ENCODE data around the gene ACP2.
A peak's percentile ranks its signal among the peaks of the same experiment; 100 is the strongest.

Gene ACP2

GRCh38 chr11:47248664-47249377 is at the start of gene ACP2:
TSS of gene ACP2 (minus strand) at chr11:47248814. CDS start at chr11:47248789, 25 bp downstream.
- peak within 1 kb of the TSS; percentile 97 for H3K4me3 ChIP-seq (ENCODE audit: low read length)
- H3K36me3 ChIP-seq (ENCODE audit: insufficient read depth, low read depth, low read length): peaks cover 23% of the 10 kb centered on the region
- H3K9me3 ChIP-seq (ENCODE audit: insufficient read depth, low read depth, low read length): no peaks in the 10 kb centered on the region
- peak within 1 kb of the TSS; percentile 66 for H3K27ac ChIP-seq (ENCODE audit: low read length)
- peak within 1 kb of the TSS; percentile 94 for H3K9ac ChIP-seq (ENCODE audit: low read depth, low read length)
- no peaks in the 10 kb centered on the region for H3K27me3 ChIP-seq (ENCODE audit: insufficient read depth, low read length)
- no peaks in the 10 kb centered on the region for H3K4me1 ChIP-seq (ENCODE audit: insufficient read depth, low read length)

GRCh38 chr11:47296045-47296444 is 47.4 kb upstream of the ACP2 start:
- H3K27me3 ChIP-seq (ENCODE audit: insufficient read depth, low read length): no peaks in the 10 kb centered on the region
- peaks cover 82% of the 10 kb centered on the region for H3K36me3 ChIP-seq (ENCODE audit: insufficient read depth, low read depth, low read length)
- H3K27ac ChIP-seq (ENCODE audit: low read length): no peak overlapping the region
- H3K9ac ChIP-seq (ENCODE audit: low read depth, low read length): no peak overlapping the region
- H3K4me1 ChIP-seq (ENCODE audit: insufficient read depth, low read length): no peaks in the 10 kb centered on the region
- no peaks in the 10 kb centered on the region for H3K9me3 ChIP-seq (ENCODE audit: insufficient read depth, low read depth, low read length)
- H3K4me3 ChIP-seq (ENCODE audit: low read length): no peak overlapping the region

- Histone ChIP-seq H3K27ac (ENCODE audit: low read length) (no peak overlapping the region), H3K9me3 (ENCODE audit: insufficient read depth, low read depth, low read length) (no peaks in the 10 kb centered on the region), H3K27me3 (ENCODE audit: insufficient read depth, low read length) (no peaks in the 10 kb centered on the region), H3K36me3 (ENCODE audit: insufficient read depth, low read depth, low read length) (peaks cover 84% of the 10 kb centered on the region), H3K9ac (ENCODE audit: low read depth, low read length) (no peak overlapping the region), H3K4me1 (ENCODE audit: insufficient read depth, low read length) (no peaks in the 10 kb centered on the region), H3K4me3 (ENCODE audit: low read length) (no peak overlapping the region)
Observed at GRCh38 chr11:47295385-47295784, 46.8 kb upstream of the ACP2 start.

- Histone ChIP-seq H3K27ac (ENCODE audit: low read length) (no peak overlapping the region), H3K4me3 (ENCODE audit: low read length) (no peak overlapping the region), H3K27me3 (ENCODE audit: insufficient read depth, low read length) (no peaks in the 10 kb centered on the region), H3K9me3 (ENCODE audit: insufficient read depth, low read depth, low read length) (no peaks in the 10 kb centered on the region), H3K36me3 (ENCODE audit: insufficient read depth, low read depth, low read length) (peaks cover 92% of the 10 kb centered on the region), H3K4me1 (ENCODE audit: insufficient read depth, low read length) (no peaks in the 10 kb centered on the region), H3K9ac (ENCODE audit: low read depth, low read length) (no peak overlapping the region)
Observed at GRCh38 chr11:47289856-47290255, 41.2 kb upstream of the ACP2 start.

GRCh38 chr11:47288066-47288465 is 39.5 kb upstream of the ACP2 start:
- Histone ChIP-seq H3K9me3 (ENCODE audit: insufficient read depth, low read depth, low read length) (no peaks in the 10 kb centered on the region), H3K9ac (ENCODE audit: low read depth, low read length) (no peak overlapping the region), H3K36me3 (ENCODE audit: insufficient read depth, low read depth, low read length) (peaks cover 93% of the 10 kb centered on the region), H3K27ac (ENCODE audit: low read length) (no peak overlapping the region), H3K4me1 (ENCODE audit: insufficient read depth, low read length) (no peaks in the 10 kb centered on the region), H3K27me3 (ENCODE audit: insufficient read depth, low read length) (no peaks in the 10 kb centered on the region), H3K4me3 (ENCODE audit: low read length) (no peak overlapping the region)

- H3K27me3 ChIP-seq (ENCODE audit: insufficient read depth, low read length): no peaks in the 10 kb centered on the region
- H3K4me3 ChIP-seq (ENCODE audit: low read length): no peak overlapping the region
- no peak overlapping the region for H3K9ac ChIP-seq (ENCODE audit: low read depth, low read length)
- no peak overlapping the region for H3K27ac ChIP-seq (ENCODE audit: low read length)
- no peaks in the 10 kb centered on the region for H3K9me3 ChIP-seq (ENCODE audit: insufficient read depth, low read depth, low read length)
- peaks cover 90% of the 10 kb centered on the region for H3K36me3 ChIP-seq (ENCODE audit: insufficient read depth, low read depth, low read length)
- no peaks in the 10 kb centered on the region for H3K4me1 ChIP-seq (ENCODE audit: insufficient read depth, low read length)
Observed at GRCh38 chr11:47285969-47286770, 37.6 kb upstream of the ACP2 start.

- H3K4me3 ChIP-seq (ENCODE audit: low read length): no peak overlapping the region
- H3K27ac ChIP-seq (ENCODE audit: low read length): no peak overlapping the region
- peaks cover 88% of the 10 kb centered on the region for H3K36me3 ChIP-seq (ENCODE audit: insufficient read depth, low read depth, low read length)
- no peaks in the 10 kb centered on the region for H3K9me3 ChIP-seq (ENCODE audit: insufficient read depth, low read depth, low read length)
- no peaks in the 10 kb centered on the region for H3K27me3 ChIP-seq (ENCODE audit: insufficient read depth, low read length)
- no peak overlapping the region for H3K9ac ChIP-seq (ENCODE audit: low read depth, low read length)
- H3K4me1 ChIP-seq (ENCODE audit: insufficient read depth, low read length): peaks cover 3% of the 10 kb centered on the region; the same call in 1 of the 2 replicates
Observed at GRCh38 chr11:47284151-47284550, 35.5 kb upstream of the ACP2 start.

- Histone ChIP-seq H3K4me3 (ENCODE audit: low read length) (no peak overlapping the region), H3K27me3 (ENCODE audit: insufficient read depth, low read length) (no peaks in the 10 kb centered on the region), H3K4me1 (ENCODE audit: insufficient read depth, low read length) (peaks cover 3% of the 10 kb centered on the region; the same call in 1 of the 2 replicates), H3K9ac (ENCODE audit: low read depth, low read length) (no peak overlapping the region), H3K36me3 (ENCODE audit: insufficient read depth, low read depth, low read length) (peaks cover 89% of the 10 kb centered on the region), H3K27ac (ENCODE audit: low read length) (no peak overlapping the region), H3K9me3 (ENCODE audit: insufficient read depth, low read depth, low read length) (no peaks in the 10 kb centered on the region)
Observed at GRCh38 chr11:47282462-47282861, 33.8 kb upstream of the ACP2 start.

GRCh38 chr11:47280860-47281259 is 32.2 kb upstream of the ACP2 start:
- Histone ChIP-seq H3K9me3 (ENCODE audit: insufficient read depth, low read depth, low read length) (no peaks in the 10 kb centered on the region), H3K36me3 (ENCODE audit: insufficient read depth, low read depth, low read length) (peaks cover 89% of the 10 kb centered on the region), H3K27me3 (ENCODE audit: insufficient read depth, low read length) (no peaks in the 10 kb centered on the region), H3K4me3 (ENCODE audit: low read length) (no peak overlapping the region), H3K4me1 (ENCODE audit: insufficient read depth, low read length) (peaks cover 3% of the 10 kb centered on the region; the same call in 1 of the 2 replicates), H3K27ac (ENCODE audit: low read length) (no peak overlapping the region), H3K9ac (ENCODE audit: low read depth, low read length) (no peak overlapping the region; the same call in 1 of the 2 replicates)

- Histone ChIP-seq H3K27me3 (ENCODE audit: insufficient read depth, low read length) (no peaks in the 10 kb centered on the region), H3K4me3 (ENCODE audit: low read length) (no peak overlapping the region), H3K9me3 (ENCODE audit: insufficient read depth, low read depth, low read length) (no peaks in the 10 kb centered on the region), H3K4me1 (ENCODE audit: insufficient read depth, low read length) (peaks cover 3% of the 10 kb centered on the region; the same call in 1 of the 2 replicates), H3K27ac (ENCODE audit: low read length) (no peak overlapping the region), H3K9ac (ENCODE audit: low read depth, low read length) (no peak overlapping the region), H3K36me3 (ENCODE audit: insufficient read depth, low read depth, low read length) (peaks cover 89% of the 10 kb centered on the region)
Observed at GRCh38 chr11:47280099-47280498, 31.5 kb upstream of the ACP2 start.

- peaks cover 3% of the 10 kb centered on the region; the same call in 1 of the 2 replicates for H3K4me1 ChIP-seq (ENCODE audit: insufficient read depth, low read length)
- H3K27me3 ChIP-seq (ENCODE audit: insufficient read depth, low read length): no peaks in the 10 kb centered on the region
- no peak overlapping the region for H3K4me3 ChIP-seq (ENCODE audit: low read length)
- no peak overlapping the region for H3K27ac ChIP-seq (ENCODE audit: low read length)
- no peak overlapping the region for H3K9ac ChIP-seq (ENCODE audit: low read depth, low read length)
- H3K9me3 ChIP-seq (ENCODE audit: insufficient read depth, low read depth, low read length): no peaks in the 10 kb centered on the region
- peaks cover 84% of the 10 kb centered on the region for H3K36me3 ChIP-seq (ENCODE audit: insufficient read depth, low read depth, low read length)
Observed at GRCh38 chr11:47278769-47279168, 30.2 kb upstream of the ACP2 start.

GRCh38 chr11:47278058-47278457 is 29.4 kb upstream of the ACP2 start:
- Histone ChIP-seq H3K9me3 (ENCODE audit: insufficient read depth, low read depth, low read length) (no peaks in the 10 kb centered on the region), H3K27ac (ENCODE audit: low read length) (no peak overlapping the region), H3K27me3 (ENCODE audit: insufficient read depth, low read length) (no peaks in the 10 kb centered on the region), H3K4me3 (ENCODE audit: low read length) (no peak overlapping the region), H3K9ac (ENCODE audit: low read depth, low read length) (no peak overlapping the region), H3K36me3 (ENCODE audit: insufficient read depth, low read depth, low read length) (peaks cover 83% of the 10 kb centered on the region), H3K4me1 (ENCODE audit: insufficient read depth, low read length) (peaks cover 3% of the 10 kb centered on the region; the same call in 1 of the 2 replicates)

All from iPS-20b (cell line).